ENCODE measurements around the gene RNF10.
"Not testable (repeated sequence)": the region's sequence is repeated elsewhere in the genome, so short reads cannot be mapped to it uniquely, and the experiment has no call there.

The RNF10 gene

DNA sequence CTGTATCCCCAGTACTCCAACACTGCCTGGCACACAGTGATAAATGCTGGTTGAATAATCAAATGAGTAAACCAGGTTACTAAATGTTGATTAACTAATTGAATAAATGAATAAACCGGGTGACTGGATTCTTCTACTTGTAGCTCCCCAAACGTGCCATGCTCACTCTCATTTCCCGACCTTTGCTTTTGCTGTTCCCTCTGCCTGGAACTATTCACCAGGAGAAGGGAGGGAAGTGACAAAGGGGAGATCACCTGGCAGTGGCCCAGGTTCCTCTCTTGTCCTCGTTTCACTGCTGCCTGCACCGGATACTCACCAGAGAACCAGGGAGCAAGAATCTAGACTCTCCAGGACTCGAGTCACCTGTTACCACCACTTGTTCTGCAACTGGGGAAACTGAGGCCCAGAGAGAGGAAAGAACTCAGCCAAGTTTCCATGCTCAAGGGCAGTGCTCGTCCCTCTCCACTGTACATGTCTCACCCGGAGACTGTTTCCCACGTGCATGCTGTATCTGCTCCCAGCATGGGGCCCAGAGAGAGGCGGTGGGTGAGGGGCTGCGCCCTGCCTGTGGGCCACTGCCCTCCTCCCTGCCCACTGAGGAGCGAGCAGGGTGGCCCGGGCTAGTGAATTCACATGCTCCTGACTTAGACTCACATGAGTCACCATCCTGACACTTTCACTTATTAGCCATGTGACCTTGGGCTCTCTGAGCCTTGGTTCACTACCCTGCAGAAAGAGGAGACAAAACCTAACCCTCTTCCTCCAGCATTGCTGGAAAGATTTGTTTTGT is 64.7 kb downstream of the RNF10 start:
- TF ChIP-seq, protein P1, sequence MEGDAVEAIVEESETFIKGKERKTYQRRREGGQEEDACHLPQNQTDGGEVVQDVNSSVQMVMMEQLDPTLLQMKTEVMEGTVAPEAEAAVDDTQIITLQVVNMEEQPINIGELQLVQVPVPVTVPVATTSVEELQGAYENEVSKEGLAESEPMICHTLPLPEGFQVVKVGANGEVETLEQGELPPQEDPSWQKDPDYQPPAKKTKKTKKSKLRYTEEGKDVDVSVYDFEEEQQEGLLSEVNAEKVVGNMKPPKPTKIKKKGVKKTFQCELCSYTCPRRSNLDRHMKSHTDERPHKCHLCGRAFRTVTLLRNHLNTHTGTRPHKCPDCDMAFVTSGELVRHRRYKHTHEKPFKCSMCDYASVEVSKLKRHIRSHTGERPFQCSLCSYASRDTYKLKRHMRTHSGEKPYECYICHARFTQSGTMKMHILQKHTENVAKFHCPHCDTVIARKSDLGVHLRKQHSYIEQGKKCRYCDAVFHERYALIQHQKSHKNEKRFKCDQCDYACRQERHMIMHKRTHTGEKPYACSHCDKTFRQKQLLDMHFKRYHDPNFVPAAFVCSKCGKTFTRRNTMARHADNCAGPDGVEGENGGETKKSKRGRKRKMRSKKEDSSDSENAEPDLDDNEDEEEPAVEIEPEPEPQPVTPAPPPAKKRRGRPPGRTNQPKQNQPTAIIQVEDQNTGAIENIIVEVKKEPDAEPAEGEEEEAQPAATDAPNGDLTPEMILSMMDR (IDR thresholded peaks at IDR 0.05; ENCODE audit: extremely low read depth, missing control alignments) = no peak
- DNase-seq (ENCODE audit: low spot score) = no peak

DNA sequence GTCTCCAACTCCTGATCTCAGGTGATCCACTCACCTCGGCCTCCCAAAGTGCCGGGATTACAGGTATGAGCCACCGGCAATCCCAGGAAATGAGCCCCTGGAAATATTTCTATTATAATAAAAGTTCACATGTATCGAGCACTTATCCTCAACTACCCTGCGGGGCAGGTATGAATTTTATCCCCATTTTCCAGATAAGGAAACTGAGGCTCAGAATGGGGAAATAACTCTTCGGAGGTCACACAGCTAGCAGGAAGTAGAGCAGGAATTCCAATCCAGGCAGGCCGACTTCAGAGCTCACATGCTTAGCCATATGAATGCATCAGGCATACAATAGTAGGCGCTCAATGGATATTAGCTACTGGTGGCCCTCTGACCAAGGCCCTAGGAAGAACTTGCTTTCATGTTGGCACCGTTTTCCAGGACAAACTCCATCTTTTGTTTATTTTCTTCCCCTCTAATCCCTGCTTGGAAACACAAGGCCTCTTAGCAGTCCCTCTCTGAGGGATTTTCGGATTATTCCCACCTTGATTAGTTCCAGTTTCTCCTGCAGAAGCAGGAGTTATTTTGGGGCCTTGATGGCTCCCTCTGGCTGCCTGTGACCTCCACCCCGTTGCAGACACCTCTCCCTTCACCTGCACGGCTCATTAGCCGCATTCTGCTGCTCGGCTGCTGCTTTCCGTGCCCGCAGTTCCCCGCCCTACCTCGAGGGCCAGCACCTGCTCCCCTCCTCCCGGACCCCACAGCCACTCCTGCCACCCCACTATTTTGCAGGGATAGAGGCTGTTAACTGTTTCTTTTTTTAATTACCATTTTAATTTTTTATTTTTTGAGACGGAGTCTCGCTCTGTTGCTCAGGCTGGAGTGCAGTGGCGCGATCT is 65.8 kb downstream of the RNF10 start:
- TF ChIP-seq, protein P1 (IDR thresholded peaks at IDR 0.05; ENCODE audit: extremely low read depth, missing control alignments) = no peak
- DNase-seq (ENCODE audit: low spot score) = no peak

DNA sequence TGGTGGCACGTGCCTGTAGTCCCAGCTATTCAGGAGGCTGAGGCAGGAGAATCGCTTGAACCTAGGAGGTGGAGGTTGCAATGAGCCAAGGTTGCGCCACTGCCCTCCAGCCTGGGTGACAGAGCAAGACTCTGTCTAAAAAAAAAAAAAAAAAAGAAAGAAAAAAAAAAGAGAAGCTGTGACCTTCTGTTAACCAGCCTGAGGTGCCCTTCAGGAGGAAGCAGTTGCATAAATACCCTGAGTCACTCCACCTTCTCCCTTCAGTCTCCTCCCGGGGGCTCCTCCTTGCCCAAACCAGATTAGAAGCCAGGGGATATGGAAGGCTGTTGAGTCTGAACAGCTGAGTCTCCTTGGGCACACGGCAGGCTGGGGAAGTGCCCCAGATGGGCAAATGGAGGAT is 68.3 kb downstream of the RNF10 start:
- DNase-seq (ENCODE audit: low spot score) = not testable (repeated sequence)

DNA sequence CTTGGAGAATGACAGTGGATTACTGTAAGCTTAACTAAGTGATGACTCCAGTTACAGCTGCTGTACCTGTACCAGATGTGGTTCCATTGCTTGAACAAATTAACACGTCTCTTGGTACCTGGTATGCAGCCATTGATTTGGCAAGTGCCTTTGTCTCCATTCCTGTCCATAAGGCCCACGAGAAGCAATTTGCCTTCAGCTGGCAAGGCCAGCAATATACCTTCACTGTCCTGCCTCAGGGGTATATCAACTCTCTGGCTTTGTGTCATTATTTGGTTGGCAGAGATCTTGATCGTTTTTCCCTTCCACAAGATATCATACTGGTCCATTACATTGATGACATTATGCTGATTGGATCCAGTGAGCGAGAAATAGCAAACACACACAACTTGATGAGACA is 76.4 kb downstream of the RNF10 start:
- DNase-seq (ENCODE audit: low spot score) = no peak
- TF ChIP-seq, protein P1 (IDR thresholded peaks at IDR 0.05; ENCODE audit: extremely low read depth, missing control alignments) = no peak

DNA sequence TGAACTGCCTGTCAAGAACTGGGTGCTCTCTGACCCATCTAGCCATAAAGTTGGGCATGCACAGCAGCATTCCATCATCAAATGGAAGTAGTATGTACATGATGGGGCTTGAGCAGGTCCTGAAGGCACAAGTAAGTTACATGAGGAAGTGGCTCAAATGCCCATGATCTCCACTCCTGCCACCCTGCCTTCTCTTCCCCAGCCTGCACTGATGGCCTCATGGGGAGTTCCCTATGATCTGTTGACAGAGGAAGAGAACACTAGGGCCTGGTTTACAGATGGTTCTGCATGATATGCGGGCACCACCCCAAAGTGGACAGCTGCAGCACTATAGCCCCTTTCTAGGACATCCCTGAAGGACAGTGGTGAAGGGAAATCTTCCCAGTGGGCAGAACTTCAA is 77.4 kb downstream of the RNF10 start:
- not testable (repeated sequence) for DNase-seq (ENCODE audit: low spot score)

DNA sequence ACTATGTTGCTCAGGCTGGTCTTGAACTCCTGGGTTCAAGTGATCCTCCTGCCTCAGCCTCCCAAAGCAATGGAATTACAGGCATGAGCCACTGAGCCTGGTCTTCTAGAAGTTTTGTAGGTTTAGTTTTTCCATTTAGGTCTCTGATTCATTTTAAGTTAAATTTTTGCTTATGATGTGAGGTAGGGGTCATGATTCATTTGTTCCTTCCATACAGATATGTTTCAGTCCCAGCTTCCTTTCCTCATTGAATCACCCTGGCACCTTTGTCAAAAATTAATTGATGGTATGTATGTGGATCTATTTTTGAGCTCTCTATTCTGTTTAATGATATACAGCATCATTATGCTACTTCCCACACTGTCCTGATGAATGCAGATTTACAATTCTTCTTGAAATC is 80.7 kb downstream of the RNF10 start:
- no peak for DNase-seq (ENCODE audit: low spot score)
- TF ChIP-seq, protein P1 (IDR thresholded peaks at IDR 0.05; ENCODE audit: extremely low read depth, missing control alignments) = no peak

DNA sequence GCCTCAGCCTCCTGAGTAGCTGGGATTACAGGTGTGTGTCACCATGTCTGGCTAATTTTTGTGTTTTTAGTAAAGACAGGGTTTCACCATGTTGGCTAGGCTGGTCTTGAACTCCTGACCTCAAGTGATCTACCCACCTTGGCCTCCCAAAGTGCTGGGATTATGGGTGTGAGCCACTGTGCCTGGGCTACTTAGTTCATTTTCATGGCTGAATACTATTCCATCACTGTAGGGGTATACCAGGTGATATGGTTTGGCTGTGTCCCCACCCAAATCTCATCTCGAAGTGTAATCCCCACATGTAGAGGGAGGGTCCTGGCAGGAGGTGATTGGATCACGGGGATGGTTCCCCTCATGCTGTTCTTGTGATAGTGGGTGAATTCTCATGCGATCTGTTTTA is 83.0 kb downstream of the RNF10 start:
- DNase-seq (ENCODE audit: low spot score) = not testable (repeated sequence)

DNA sequence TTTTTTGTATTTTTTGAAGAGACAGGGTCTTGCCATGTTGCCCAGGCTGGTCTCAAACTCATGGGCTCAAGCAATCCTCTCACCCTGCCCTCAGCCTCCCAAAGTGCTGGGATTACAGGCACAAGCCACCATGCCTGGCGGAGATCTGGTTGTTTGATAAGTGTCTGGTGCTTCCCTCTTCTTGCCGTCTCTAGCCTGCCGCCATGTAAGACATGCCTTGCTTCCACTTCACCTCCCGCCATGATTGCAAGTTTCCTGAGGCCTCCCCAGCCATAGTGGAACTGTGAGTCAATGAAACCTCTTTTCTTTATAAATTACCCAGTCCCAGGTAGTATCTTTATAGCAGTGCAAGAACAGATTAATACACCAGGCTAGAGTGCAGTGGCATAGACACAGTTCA is 83.6 kb downstream of the RNF10 start:
- DNase-seq (ENCODE audit: low spot score) = not testable (repeated sequence)

DNA sequence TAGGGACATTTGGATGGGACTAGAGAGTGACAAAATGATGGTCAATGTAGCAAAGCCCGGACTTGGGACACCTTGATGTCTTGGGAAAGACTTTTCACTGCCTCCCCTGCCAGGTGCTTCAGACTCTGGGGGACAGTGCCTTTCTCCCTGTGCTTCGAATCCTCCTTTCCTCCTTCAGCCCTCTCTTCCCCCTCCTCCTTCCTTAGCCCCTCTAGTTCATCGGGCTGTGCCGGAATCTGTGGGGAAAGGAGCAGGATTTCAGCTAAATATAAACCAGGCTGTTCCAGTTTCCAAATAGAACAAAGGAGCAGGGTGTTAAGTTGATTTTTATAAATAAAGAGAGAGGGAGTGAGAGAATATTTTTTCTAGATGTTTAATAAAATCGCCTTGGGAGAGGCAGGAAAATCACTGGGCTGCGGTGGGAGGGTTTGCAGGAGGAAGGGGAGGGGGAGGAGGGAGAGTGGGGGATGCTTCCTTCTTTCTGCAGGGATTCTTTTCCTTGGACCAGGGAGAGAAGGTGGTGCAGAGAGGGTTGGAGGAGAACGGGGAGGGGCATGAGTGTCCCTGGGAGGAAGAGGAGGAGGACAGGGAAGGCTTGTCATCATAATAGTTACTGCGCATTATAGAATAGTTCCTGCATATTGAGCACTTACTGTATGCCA is 84.9 kb downstream of the RNF10 start:
- TF ChIP-seq, protein P1 (IDR thresholded peaks at IDR 0.05; ENCODE audit: extremely low read depth, missing control alignments) = no peak
- DNase-seq (ENCODE audit: low spot score) = no peak
